ENCODE results near the gene APOA5. TPM values are rescaled to one million over a fixed set of nuclear protein-coding genes. Genes with fewer than 3 reads are reported as not detected.

The APOA5 gene
- polyA plus RNA-seq, 1 experiment: not detected

- no peak for DNase-seq (ENCODE audit: low read depth, low spot score)
- Histone ChIP-seq H3K4me3 (ENCODE audit: low read depth, low read length) (no peak overlapping the region), H3K9me3 (ENCODE audit: control insufficient read depth, insufficient read depth, low read length) (no peaks in the 10 kb centered on the region), H3K27ac (ENCODE audit: low read depth, low read length) (no peak overlapping the region), H3K27me3 (ENCODE audit: control insufficient read depth, insufficient read depth, low read length) (peaks cover 5% of the 10 kb centered on the region)
- ChIA-PET POLR2A (no interaction called here), CTCF (interaction anchor here (1.0 kb wide), 1 partner anchor 14 kb away, joined by 3 read pairs; no protein-coding TSS in a partner anchor)
- no peak for TF ChIP-seq CTCF (IDR thresholded peaks at IDR 0.05; ENCODE audit: low read depth, low read length)
These were observed 35.2 kb upstream of the APOA5 start for GRCh38 chr11:116826751-116827431.

- Histone ChIP-seq H3K4me3 (ENCODE audit: low read depth, low read length) (no peak overlapping the region), H3K27me3 (ENCODE audit: control insufficient read depth, insufficient read depth, low read length) (peaks cover 5% of the 10 kb centered on the region), H3K27ac (ENCODE audit: low read depth, low read length) (no peak overlapping the region), H3K9me3 (ENCODE audit: control insufficient read depth, insufficient read depth, low read length) (no peaks in the 10 kb centered on the region)
- CTCF ChIA-PET: interaction anchor here (1.1 kb wide), 1 partner anchor 10 kb away, joined by 4 read pairs; no protein-coding TSS in a partner anchor
- TF ChIP-seq CTCF (IDR thresholded peaks at IDR 0.05; ENCODE audit: low read depth, low read length): no peak
- POLR2A ChIA-PET: no interaction called here
- no peak for DNase-seq (ENCODE audit: low read depth, low spot score)
These were observed 34.4 kb upstream of the APOA5 start for GRCh38 chr11:116825854-116826750.

- Histone ChIP-seq H3K27ac (ENCODE audit: low read depth, low read length) (no peak overlapping the region), H3K4me3 (ENCODE audit: low read depth, low read length) (no peak overlapping the region), H3K9me3 (ENCODE audit: control insufficient read depth, insufficient read depth, low read length) (no peaks in the 10 kb centered on the region), H3K27me3 (ENCODE audit: control insufficient read depth, insufficient read depth, low read length) (peaks cover 8% of the 10 kb centered on the region)
- CTCF ChIA-PET: interaction anchor here (1.1 kb wide), 1 partner anchor 10 kb away, joined by 4 read pairs; no protein-coding TSS in a partner anchor
- no peak for TF ChIP-seq CTCF (IDR thresholded peaks at IDR 0.05; ENCODE audit: low read depth, low read length)
- no peak for DNase-seq (ENCODE audit: low read depth, low spot score)
- POLR2A ChIA-PET: interaction anchor here (0.7 kb wide), 1 partner anchor 12 kb away, joined by 5 read pairs; no protein-coding TSS in a partner anchor
These were observed 33.8 kb upstream of the APOA5 start for GRCh38 chr11:116825434-116825833.

- ChIA-PET POLR2A (interaction anchor here (1.5 kb wide), 1 partner anchor 30 kb away, joined by 4 read pairs; no protein-coding TSS in a partner anchor), CTCF (interaction anchor here (0.5 to 1.5 kb wide), 4 partner anchors 12 to 316 kb away, joined by 3 to 5 read pairs (median 4); partner anchors contain the start of gene APOA5)
- peaks cover 8% of the 10 kb centered on the region for H3K27me3 ChIP-seq (ENCODE audit: control insufficient read depth, insufficient read depth, low read length)
- no peak for TF ChIP-seq CTCF (IDR thresholded peaks at IDR 0.05; ENCODE audit: low read depth, low read length)
- H3K4me3 ChIP-seq (ENCODE audit: low read depth, low read length): no peak within 1 kb of the TSS
- no peak for DNase-seq (ENCODE audit: low read depth, low spot score)
- H3K27ac ChIP-seq (ENCODE audit: low read depth, low read length): no peak within 1 kb of the TSS
- H3K9me3 ChIP-seq (ENCODE audit: control insufficient read depth, insufficient read depth, low read length): no peaks in the 10 kb centered on the region
These were observed 31.6 kb upstream of the APOA5 start, which contains the start of gene APOA4 for GRCh38 chr11:116823031-116823843. TSS of gene APOA4 (minus strand) at chr11:116823304. CDS start at chr11:116823191, 113 bp downstream.

Data from AG04450 (cell line).